WTC11 (cell line): ENCODE data around the gene RFLNA.

ENCODE experiments used
- ARID4B ChIP-seq: sonication (generic); formaldehyde crosslinking; IDR thresholded peaks from 2 replicates; pipeline ENCODE4 v1.8.0; 2023; ENCODE audit warnings: missing genetic modification reagents, mild to moderate bottlenecking, borderline replicate concordance
- ATF3 ChIP-seq: sonication (generic); formaldehyde crosslinking; conservative IDR thresholded peaks from 2 replicates; pipeline ENCODE4 v1.8.1; 2022; ENCODE audit warnings: mild to moderate bottlenecking, missing genetic modification reagents
- CREM ChIP-seq: sonication (generic); formaldehyde crosslinking; IDR thresholded peaks from 2 replicates; pipeline ENCODE4 v1.8.1; 2022; ENCODE audit warnings: mild to moderate bottlenecking, missing genetic modification reagents, moderate library complexity
- CTCF ChIP-seq: fragments of 200-600 bp; IDR thresholded peaks from 2 replicates; pipeline ENCODE4 v1.8.0; 2022; ENCODE audit warnings: antibody characterized with exemption
- E2F1 ChIP-seq: sonication (generic); formaldehyde crosslinking; IDR thresholded peaks from 2 replicates; pipeline ENCODE4 v1.8.0; 2022; ENCODE audit warnings: mild to moderate bottlenecking, missing genetic modification reagents
- E2F5 ChIP-seq: sonication (generic); formaldehyde crosslinking; IDR thresholded peaks from 2 replicates; pipeline ENCODE4 v1.8.1; 2022; ENCODE audit warnings: mild to moderate bottlenecking, moderate library complexity, missing genetic modification reagents
- ELF4 ChIP-seq: sonication (generic); formaldehyde crosslinking; IDR thresholded peaks from 2 replicates; pipeline ENCODE4 v1.8.1; 2022; ENCODE audit warnings: low read depth, mild to moderate bottlenecking, moderate library complexity, missing genetic modification reagents
- ESRRA ChIP-seq: sonication (generic); formaldehyde crosslinking; IDR thresholded peaks from 2 replicates; pipeline ENCODE4 v1.8.1; 2022; ENCODE audit warnings: mild to moderate bottlenecking, missing genetic modification reagents, borderline replicate concordance
- ETV6 ChIP-seq: sonication (generic); formaldehyde crosslinking; IDR thresholded peaks from 2 replicates; pipeline ENCODE4 v1.8.1; 2022; ENCODE audit warnings: mild to moderate bottlenecking, missing genetic modification reagents
- FOXP1 ChIP-seq: sonication (generic); formaldehyde crosslinking; IDR thresholded peaks from 2 replicates; pipeline ENCODE4 v1.8.0; 2022; ENCODE audit warnings: missing genetic modification reagents, mild to moderate bottlenecking, moderate library complexity, borderline replicate concordance
- MAX ChIP-seq: sonication (generic); formaldehyde crosslinking; IDR thresholded peaks from 2 replicates; pipeline ENCODE4 v1.8.0; 2022; ENCODE audit warnings: mild to moderate bottlenecking, missing genetic modification reagents
- TCF7 ChIP-seq: sonication (generic); formaldehyde crosslinking; IDR thresholded peaks from 2 replicates; pipeline ENCODE4 v1.8.0; 2022; ENCODE audit warnings: mild to moderate bottlenecking, low read depth, missing genetic modification reagents, moderate library complexity
- ZBTB43 ChIP-seq: sonication (generic); formaldehyde crosslinking; IDR thresholded peaks from 2 replicates; pipeline ENCODE4 v1.8.1; 2023; ENCODE audit warnings: mild to moderate bottlenecking, missing genetic modification reagents
- ZNF281 ChIP-seq: sonication (generic); formaldehyde crosslinking; IDR thresholded peaks from 2 replicates; pipeline ENCODE4 v1.8.0; 2023; ENCODE audit warnings: mild to moderate bottlenecking, missing genetic modification reagents

- TF ChIP-seq CREM (CRISPR knock-in tag) (no peak), MAX (no peak), FOXP1 (CRISPR knock-in tag) (no peak), CTCF (no peak), ZBTB43 (no peak), ARID4B (no peak), ETV6 (CRISPR knock-in tag) (no peak), ATF3 (no peak), E2F1 (CRISPR knock-in tag) (no peak), TCF7 (CRISPR knock-in tag) (no peak), ZNF281 (CRISPR knock-in tag) (no peak), ESRRA (CRISPR knock-in tag) (no peak), ELF4 (CRISPR knock-in tag) (no peak), E2F5 (no peak)
Observed at GRCh38 chr12:124357616-124358015, 62.7 kb downstream of the RFLNA start.
